ENCODE measurements around the gene HNMT. TPM values are rescaled to one million over a fixed set of nuclear protein-coding genes. Genes with fewer than 3 reads are reported as not detected.
"Not testable (repeated sequence)": the region's sequence is repeated elsewhere in the genome, so short reads cannot be mapped to it uniquely, and the experiment has no call there.

The HNMT gene
- 4.9 TPM for polyA plus RNA-seq (2013)

DNA sequence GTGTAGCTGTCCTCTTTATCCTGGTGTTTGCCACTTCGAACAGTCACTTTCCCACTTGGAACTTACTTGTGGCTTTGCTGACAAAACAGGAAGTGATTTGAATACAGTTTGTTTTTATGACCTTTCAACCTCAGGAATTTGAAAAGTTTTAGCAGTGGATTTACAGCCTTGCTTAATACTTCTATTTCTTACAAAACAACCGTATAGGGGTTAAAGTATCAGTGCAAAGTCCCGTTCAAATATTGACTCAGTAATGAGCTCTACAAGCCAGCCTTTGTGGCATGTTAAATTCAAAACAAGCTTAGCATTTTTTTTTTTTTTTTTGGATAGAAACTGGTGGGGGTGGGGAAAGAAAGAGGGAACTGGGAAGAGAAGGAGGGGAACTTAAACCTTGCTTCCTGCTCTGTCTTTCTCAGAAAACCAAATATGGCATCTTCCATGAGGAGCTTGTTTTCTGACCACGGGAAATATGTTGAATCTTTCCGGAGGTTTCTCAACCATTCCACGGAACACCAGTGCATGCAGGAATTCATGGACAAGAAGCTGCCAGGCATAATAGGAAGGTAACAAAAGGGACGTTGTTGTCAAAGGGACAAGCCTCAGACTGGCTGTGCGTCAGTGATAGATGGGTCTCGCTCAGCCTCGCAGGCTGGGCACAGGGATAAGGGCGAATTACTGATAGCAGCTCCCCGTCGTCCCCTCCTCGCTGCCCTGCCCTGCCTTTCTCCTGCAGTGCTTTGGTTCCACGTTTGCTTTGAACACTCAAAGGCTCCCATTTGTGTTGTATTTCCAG lies at the start of gene HNMT:
HNMT (plus strand) TSS at position 408 of the 793 bp plus-strand sequence; CDS start at position 427, 19 bp downstream.
- no peaks in the 10 kb centered on the region for H3K27me3 ChIP-seq (replicated peaks in 2 of 5; ENCODE audit: control insufficient read depth in 4 of 5, insufficient read depth in 5 of 5, low read length in 4 of 5)
- peak in 2 of 3 donors; percentile 46 to 70 for DNase-seq
- CTCF ChIA-PET: interaction anchor here (0.8 to 1.5 kb wide), 2 partner anchors 9 to 11 kb away, joined by 3 to 7 read pairs; no protein-coding TSS in a partner anchor
- H3K4me3 ChIP-seq (ENCODE audit: control insufficient read depth in 1 of 7, extremely low read depth in 1 of 7, insufficient read depth in 4 of 7, low read depth in 2 of 7, low read length in 6 of 7): peak within 1 kb of the TSS in 6 of 7 experiments; percentile 1 to 77 (median 46)
- POLR2A ChIA-PET: no interaction called here
- H3K27ac ChIP-seq (ENCODE audit: insufficient read depth in 1 of 2, low read depth in 1 of 2, low read length in 2 of 2, poor library complexity in 1 of 2, severe bottlenecking in 2 of 2): no peak within 1 kb of the TSS
- H3K4me1 ChIP-seq (ENCODE audit: control extremely low read depth in 1 of 4, control insufficient read depth in 4 of 4, insufficient read depth in 4 of 4, low read length in 3 of 4): peaks cover 9 to 15% (median 10%) of the 10 kb centered on the region in 4 experiments
- H3K36me3 ChIP-seq (ENCODE audit: control insufficient read depth in 4 of 4, insufficient read depth in 4 of 4, low read length in 3 of 4): no peaks in the 10 kb centered on the region
- H3K9me3 ChIP-seq (ENCODE audit: control extremely low read depth in 1 of 5, control insufficient read depth in 4 of 5, insufficient read depth in 2 of 5, low read depth in 1 of 5, low read length in 4 of 5): peaks cover 0 to 2% (median 0%) of the 10 kb centered on the region in 5 experiments
- 15% methylated on average over 13 of the region's 15 CpGs for WGBS (ENCODE audit: insufficient coverage)

DNA sequence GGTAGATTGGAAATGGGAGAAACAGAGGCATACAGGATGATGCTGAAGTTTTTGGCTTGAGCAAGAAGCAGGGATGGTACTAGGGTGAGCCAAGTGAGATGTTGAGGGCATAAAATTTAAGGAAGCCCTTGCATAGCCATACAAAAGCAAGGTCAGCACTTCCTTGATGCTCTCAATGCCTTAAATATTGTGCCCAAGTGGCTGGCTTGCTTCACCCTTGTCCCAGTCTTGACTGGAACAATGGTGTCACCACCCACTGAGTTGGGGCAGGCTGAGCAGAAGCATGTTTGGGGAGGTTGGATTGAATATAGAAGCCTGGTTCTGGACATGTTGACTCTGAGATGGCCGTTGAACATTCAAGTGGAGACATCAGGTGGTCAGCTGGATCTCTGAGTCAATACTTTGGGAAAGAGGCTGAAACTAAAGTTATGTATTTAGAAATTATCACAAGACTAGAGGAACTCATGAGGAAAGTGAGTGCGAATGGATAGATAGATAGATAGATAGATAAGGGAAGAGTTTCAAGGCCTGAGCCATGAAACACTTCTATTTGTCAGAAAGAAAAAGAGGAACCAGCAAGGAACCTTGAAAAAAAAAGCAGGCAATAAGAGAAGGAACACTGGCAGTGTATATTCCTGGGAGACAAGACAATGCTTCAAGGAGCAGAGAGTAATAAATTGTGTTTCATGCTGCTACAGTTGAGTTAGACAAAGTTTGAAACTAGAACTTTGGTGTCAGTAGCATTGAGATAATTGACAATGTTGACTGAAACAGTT lies 43.0 kb upstream of the HNMT start:
- H3K4me3 ChIP-seq (ENCODE audit: control insufficient read depth in 1 of 7, extremely low read depth in 1 of 7, insufficient read depth in 4 of 7, low read depth in 2 of 7, low read length in 6 of 7): no peak overlapping the region
- ChIA-PET POLR2A (no interaction called here), CTCF (no interaction called here)
- peaks cover 0 to 10% (median 4%) of the 10 kb centered on the region in 4 experiments for H3K4me1 ChIP-seq (ENCODE audit: control extremely low read depth in 1 of 4, control insufficient read depth in 4 of 4, insufficient read depth in 4 of 4, low read length in 3 of 4)
- DNase-seq: peak in 2 of 3 donors; percentile 18 to 31
- no peaks in the 10 kb centered on the region for H3K9me3 ChIP-seq (ENCODE audit: control extremely low read depth in 1 of 5, control insufficient read depth in 4 of 5, insufficient read depth in 2 of 5, low read depth in 1 of 5, low read length in 4 of 5)
- H3K27me3 ChIP-seq (replicated peaks in 2 of 5; ENCODE audit: control insufficient read depth in 4 of 5, insufficient read depth in 5 of 5, low read length in 4 of 5): no peaks in the 10 kb centered on the region
- H3K36me3 ChIP-seq (ENCODE audit: control insufficient read depth in 4 of 4, insufficient read depth in 4 of 4, low read length in 3 of 4): no peaks in the 10 kb centered on the region
- H3K27ac ChIP-seq (ENCODE audit: insufficient read depth in 1 of 2, low read depth in 1 of 2, low read length in 2 of 2, poor library complexity in 1 of 2, severe bottlenecking in 2 of 2): no peak overlapping the region
- 64% methylated on average over 2 of the region's 2 CpGs for WGBS (ENCODE audit: insufficient coverage)

DNA sequence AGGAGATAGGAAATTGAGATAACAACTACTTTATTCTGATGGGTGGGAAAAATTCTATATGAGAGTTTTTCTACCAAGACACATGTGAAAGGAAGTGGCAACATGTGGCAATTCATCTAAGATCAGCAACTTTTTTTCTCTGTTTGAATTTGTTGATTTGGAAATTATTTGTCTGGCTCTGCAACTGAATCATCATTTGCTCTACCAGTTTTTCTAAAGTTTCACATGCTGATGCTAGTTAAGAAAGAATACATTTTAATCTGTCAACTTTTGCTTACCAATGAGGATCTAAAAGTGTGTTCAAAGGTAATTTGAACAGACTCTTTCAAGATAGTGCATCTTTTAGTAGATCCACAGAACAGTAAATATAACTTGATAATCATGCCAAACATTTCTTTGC lies 42.1 kb upstream of the HNMT start:
- H3K4me3 ChIP-seq (ENCODE audit: control insufficient read depth in 1 of 7, extremely low read depth in 1 of 7, insufficient read depth in 4 of 7, low read depth in 2 of 7, low read length in 6 of 7); H3K9me3 ChIP-seq (ENCODE audit: control extremely low read depth in 1 of 5, control insufficient read depth in 4 of 5, insufficient read depth in 2 of 5, low read depth in 1 of 5, low read length in 4 of 5); H3K27ac ChIP-seq (ENCODE audit: insufficient read depth in 1 of 2, low read depth in 1 of 2, low read length in 2 of 2, poor library complexity in 1 of 2, severe bottlenecking in 2 of 2); H3K36me3 ChIP-seq (ENCODE audit: control insufficient read depth in 4 of 4, insufficient read depth in 4 of 4, low read length in 3 of 4); H3K27me3 ChIP-seq (replicated peaks in 2 of 5; ENCODE audit: control insufficient read depth in 4 of 5, insufficient read depth in 5 of 5, low read length in 4 of 5); POLR2A ChIA-PET; CTCF ChIA-PET: not testable (repeated sequence)
- DNase-seq: peak in 2 of 3 donors; percentile 13 to 18
- peaks cover 0 to 10% (median 4%) of the 10 kb centered on the region in 4 experiments for H3K4me1 ChIP-seq (ENCODE audit: control extremely low read depth in 1 of 4, control insufficient read depth in 4 of 4, insufficient read depth in 4 of 4, low read length in 3 of 4)

DNA sequence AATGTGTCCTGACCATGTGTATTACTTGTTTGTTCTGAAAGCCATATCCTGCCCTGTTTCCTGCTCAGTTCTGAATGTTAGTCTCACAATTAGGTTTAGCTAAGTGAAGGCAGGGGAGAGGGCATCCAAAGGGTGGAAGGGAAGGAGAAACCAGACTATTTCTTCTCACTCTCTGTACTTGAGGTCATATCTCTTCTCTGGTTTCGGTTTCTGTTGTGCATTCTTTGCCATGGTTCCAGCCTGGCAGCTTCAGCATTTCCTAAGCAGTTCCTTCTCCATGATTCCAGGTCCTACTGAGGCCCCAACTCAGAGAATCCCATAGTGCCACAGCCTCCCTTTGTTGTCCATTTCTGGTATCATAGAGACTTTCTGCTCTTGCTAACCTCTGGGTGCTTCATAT lies 40.3 kb upstream of the HNMT start:
- Histone ChIP-seq H3K27me3 (replicated peaks in 2 of 5; ENCODE audit: control insufficient read depth in 4 of 5, insufficient read depth in 5 of 5, low read length in 4 of 5) (no peaks in the 10 kb centered on the region), H3K27ac (ENCODE audit: insufficient read depth in 1 of 2, low read depth in 1 of 2, low read length in 2 of 2, poor library complexity in 1 of 2, severe bottlenecking in 2 of 2) (no peak overlapping the region), H3K4me3 (ENCODE audit: control insufficient read depth in 1 of 7, extremely low read depth in 1 of 7, insufficient read depth in 4 of 7, low read depth in 2 of 7, low read length in 6 of 7) (no peak overlapping the region), H3K4me1 (ENCODE audit: control extremely low read depth in 1 of 4, control insufficient read depth in 4 of 4, insufficient read depth in 4 of 4, low read length in 3 of 4) (peaks cover 0 to 10% (median 4%) of the 10 kb centered on the region in 4 experiments), H3K36me3 (ENCODE audit: control insufficient read depth in 4 of 4, insufficient read depth in 4 of 4, low read length in 3 of 4) (no peaks in the 10 kb centered on the region), H3K9me3 (ENCODE audit: control extremely low read depth in 1 of 5, control insufficient read depth in 4 of 5, insufficient read depth in 2 of 5, low read depth in 1 of 5, low read length in 4 of 5) (no peaks in the 10 kb centered on the region)
- no CpG with 5 or more reads among the region's 1 CpG for WGBS (ENCODE audit: insufficient coverage)
- ChIA-PET POLR2A (no interaction called here), CTCF (no interaction called here)
- DNase-seq: peak in 2 of 3 donors; percentile 10 to 23

DNA sequence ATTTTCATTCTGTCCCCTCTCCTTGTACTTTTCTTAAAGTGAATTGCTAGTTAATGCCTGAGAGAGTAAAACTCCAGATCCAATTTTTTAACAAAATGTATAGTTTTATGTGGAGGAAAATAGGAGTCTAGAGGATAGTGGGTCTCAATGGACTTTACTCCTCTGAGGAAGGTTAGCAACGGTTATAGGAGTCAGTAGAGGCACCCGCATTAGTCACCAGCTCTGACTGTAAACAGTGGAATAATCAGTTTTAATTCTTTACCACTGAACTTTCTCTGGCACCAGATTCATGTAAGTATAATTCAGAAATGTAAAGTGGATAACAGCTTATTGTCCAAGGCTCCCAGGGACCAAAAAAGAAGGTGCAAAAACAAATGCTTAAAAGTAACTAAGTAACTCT lies 38.7 kb upstream of the HNMT start:
- ChIA-PET POLR2A (no interaction called here), CTCF (no interaction called here)
- DNase-seq: no peak
- Histone ChIP-seq H3K9me3 (ENCODE audit: control extremely low read depth in 1 of 5, control insufficient read depth in 4 of 5, insufficient read depth in 2 of 5, low read depth in 1 of 5, low read length in 4 of 5) (no peaks in the 10 kb centered on the region), H3K27me3 (replicated peaks in 2 of 5; ENCODE audit: control insufficient read depth in 4 of 5, insufficient read depth in 5 of 5, low read length in 4 of 5) (no peaks in the 10 kb centered on the region), H3K27ac (ENCODE audit: insufficient read depth in 1 of 2, low read depth in 1 of 2, low read length in 2 of 2, poor library complexity in 1 of 2, severe bottlenecking in 2 of 2) (no peak overlapping the region), H3K4me3 (ENCODE audit: control insufficient read depth in 1 of 7, extremely low read depth in 1 of 7, insufficient read depth in 4 of 7, low read depth in 2 of 7, low read length in 6 of 7) (no peak overlapping the region), H3K36me3 (ENCODE audit: control insufficient read depth in 4 of 4, insufficient read depth in 4 of 4, low read length in 3 of 4) (no peaks in the 10 kb centered on the region), H3K4me1 (ENCODE audit: control extremely low read depth in 1 of 4, control insufficient read depth in 4 of 4, insufficient read depth in 4 of 4, low read length in 3 of 4) (peaks cover 0 to 10% (median 4%) of the 10 kb centered on the region in 4 experiments)
- WGBS (ENCODE audit: insufficient coverage): 100% methylated on average over 1 of the region's 2 CpGs

DNA sequence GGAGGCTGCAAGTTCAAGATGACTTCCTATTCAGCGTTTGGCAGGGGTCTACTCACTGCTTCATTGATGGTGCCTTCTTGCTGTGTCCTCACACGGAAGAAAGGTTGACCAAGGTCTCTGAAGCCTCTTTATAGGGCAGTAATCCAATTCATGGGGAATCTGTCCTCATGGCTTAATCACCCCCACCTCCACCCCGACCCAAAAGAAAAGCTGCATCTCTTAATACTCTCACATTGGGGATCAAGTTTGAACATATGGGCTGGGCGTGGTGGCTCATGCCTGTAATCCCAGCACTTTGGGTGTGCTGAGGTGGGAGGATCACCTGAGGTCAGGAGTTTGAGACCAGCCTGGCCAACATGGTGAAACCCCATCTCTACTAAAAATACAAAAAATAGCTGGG lies 36.4 kb upstream of the HNMT start:
- no peak for DNase-seq
- H3K27ac ChIP-seq (ENCODE audit: insufficient read depth in 1 of 2, low read depth in 1 of 2, low read length in 2 of 2, poor library complexity in 1 of 2, severe bottlenecking in 2 of 2): no peak overlapping the region
- H3K4me1 ChIP-seq (ENCODE audit: control extremely low read depth in 1 of 4, control insufficient read depth in 4 of 4, insufficient read depth in 4 of 4, low read length in 3 of 4): no peaks in the 10 kb centered on the region
- no peaks in the 10 kb centered on the region for H3K9me3 ChIP-seq (ENCODE audit: control extremely low read depth in 1 of 5, control insufficient read depth in 4 of 5, insufficient read depth in 2 of 5, low read depth in 1 of 5, low read length in 4 of 5)
- no peak overlapping the region for H3K4me3 ChIP-seq (ENCODE audit: control insufficient read depth in 1 of 7, extremely low read depth in 1 of 7, insufficient read depth in 4 of 7, low read depth in 2 of 7, low read length in 6 of 7)
- POLR2A ChIA-PET: no interaction called here
- H3K27me3 ChIP-seq (replicated peaks in 2 of 5; ENCODE audit: control insufficient read depth in 4 of 5, insufficient read depth in 5 of 5, low read length in 4 of 5): no peaks in the 10 kb centered on the region
- 83% methylated on average over 2 of the region's 4 CpGs for WGBS (ENCODE audit: insufficient coverage)
- H3K36me3 ChIP-seq (ENCODE audit: control insufficient read depth in 4 of 4, insufficient read depth in 4 of 4, low read length in 3 of 4): no peaks in the 10 kb centered on the region
- CTCF ChIA-PET: interaction anchor here (1.5 kb wide), 1 partner anchor 19 kb away, joined by 5 read pairs; no protein-coding TSS in a partner anchor
